Calu3 (cell line): ENCODE data around the gene PBLD. TPM values are rescaled to one million over a fixed set of nuclear protein-coding genes. Genes with fewer than 3 reads are reported as not detected.

Experiments used
- BruUV-seq: library from RNA; stranded (reverse); fragments of 400-500 nt; replicated peaks from 2 replicates; lab custom pipeline; 2021; lab: Mats Ljungman, UMichigan
- CTCF ChIA-PET: fragments of 300-600 bp; sonication (Branson Sonifier 250); formaldehyde crosslinking; loops from one replicate; lab custom pipeline; 2022; ENCODE audit warnings: antibody characterized with exemption; lab: Charles Lee
- DNase-seq: peaks from one replicate; pipeline ENCODE4 v3.0.0; 2022
- H3K27ac Mint-ChIP-seq: one replicate; pipeline ENCODE4 v1.8.0; 2022; ENCODE audit warnings: mixed read lengths; ENCODE audit not compliant: unreplicated experiment
- H3K27me3 Mint-ChIP-seq: one replicate; pipeline ENCODE4 v1.8.0; 2022; ENCODE audit warnings: mixed read lengths; ENCODE audit not compliant: unreplicated experiment
- H3K36me3 Mint-ChIP-seq: one replicate; pipeline ENCODE4 v1.8.0; 2022; ENCODE audit warnings: mild to moderate bottlenecking, moderate library complexity, mixed read lengths; ENCODE audit not compliant: insufficient read depth, unreplicated experiment
- H3K4me1 Mint-ChIP-seq: one replicate; pipeline ENCODE4 v1.8.0; 2022; ENCODE audit warnings: mild to moderate bottlenecking, low read depth, mixed read lengths; ENCODE audit not compliant: unreplicated experiment
- H3K4me3 Mint-ChIP-seq: one replicate; pipeline ENCODE4 v1.8.0; 2022; ENCODE audit warnings: mild to moderate bottlenecking, low read depth, moderate library complexity, mixed read lengths; ENCODE audit not compliant: unreplicated experiment
- H3K9me3 Mint-ChIP-seq: one replicate; pipeline ENCODE4 v1.8.0; 2022; ENCODE audit warnings: low read depth, mixed read lengths; ENCODE audit not compliant: unreplicated experiment
- intact Hi-C: fragments of 100-400 bp; cut with micrococcal nuclease; formaldehyde crosslinking; loops from one replicate; pipeline ENCODE4 v1.10.0; 2022; ENCODE audit not compliant: unreplicated experiment
- total RNA-seq: library from RNA; stranded (reverse); gene quantifications from 2 replicates; pipeline ENCODE4 v1.2.3, GENCODE V29; 2022
- TF ChIP-seq, protein P1 (sequence below): fragments of 200-600 bp; IDR thresholded peaks from one replicate; pipeline ENCODE4 v1.8.0; 2022; ENCODE audit warnings: antibody characterized with exemption; ENCODE audit not compliant: unreplicated experiment

PBLD gene
- total RNA-seq, 1 experiment from 2014 or later, result 8.9 TPM

DNA sequence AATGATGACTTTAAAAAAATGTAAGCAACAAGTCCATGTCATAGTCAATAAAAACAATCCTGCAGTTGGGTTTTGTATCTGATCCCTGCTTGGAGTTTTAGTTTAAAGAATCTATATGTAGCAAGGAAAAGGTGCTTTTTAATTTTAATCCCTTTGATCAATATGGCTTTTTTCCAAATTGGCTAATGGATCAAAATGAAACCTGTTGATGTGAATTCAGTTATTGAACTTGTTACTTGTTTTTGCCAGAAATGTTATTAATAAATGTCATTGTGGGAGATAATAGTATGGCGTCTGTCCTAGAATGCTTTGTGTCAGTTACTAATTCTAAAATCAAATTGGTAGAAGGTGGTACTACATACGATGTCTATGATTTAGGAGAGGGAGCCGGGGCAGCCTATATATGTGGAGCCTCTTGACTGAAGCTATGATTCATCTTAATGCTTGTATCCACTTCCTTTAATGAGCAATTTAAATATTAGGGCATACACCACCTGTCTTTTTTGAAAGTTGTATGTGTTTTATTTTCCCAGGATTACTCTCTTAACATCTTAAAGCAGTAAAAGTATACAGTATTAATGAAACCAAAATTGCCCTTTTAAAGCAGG lies 10.3 kb upstream of the PBLD start:
- H3K4me1 Mint-ChIP-seq, result peaks cover 10% of the 10 kb centered on the region
- TF ChIP-seq, protein P1, sequence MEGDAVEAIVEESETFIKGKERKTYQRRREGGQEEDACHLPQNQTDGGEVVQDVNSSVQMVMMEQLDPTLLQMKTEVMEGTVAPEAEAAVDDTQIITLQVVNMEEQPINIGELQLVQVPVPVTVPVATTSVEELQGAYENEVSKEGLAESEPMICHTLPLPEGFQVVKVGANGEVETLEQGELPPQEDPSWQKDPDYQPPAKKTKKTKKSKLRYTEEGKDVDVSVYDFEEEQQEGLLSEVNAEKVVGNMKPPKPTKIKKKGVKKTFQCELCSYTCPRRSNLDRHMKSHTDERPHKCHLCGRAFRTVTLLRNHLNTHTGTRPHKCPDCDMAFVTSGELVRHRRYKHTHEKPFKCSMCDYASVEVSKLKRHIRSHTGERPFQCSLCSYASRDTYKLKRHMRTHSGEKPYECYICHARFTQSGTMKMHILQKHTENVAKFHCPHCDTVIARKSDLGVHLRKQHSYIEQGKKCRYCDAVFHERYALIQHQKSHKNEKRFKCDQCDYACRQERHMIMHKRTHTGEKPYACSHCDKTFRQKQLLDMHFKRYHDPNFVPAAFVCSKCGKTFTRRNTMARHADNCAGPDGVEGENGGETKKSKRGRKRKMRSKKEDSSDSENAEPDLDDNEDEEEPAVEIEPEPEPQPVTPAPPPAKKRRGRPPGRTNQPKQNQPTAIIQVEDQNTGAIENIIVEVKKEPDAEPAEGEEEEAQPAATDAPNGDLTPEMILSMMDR, result no peak
- no peak for DNase-seq
- no peaks in the 10 kb centered on the region for H3K27me3 Mint-ChIP-seq
- H3K36me3 Mint-ChIP-seq, result peaks cover 81% of the 10 kb centered on the region
- no peak overlapping the region for H3K27ac Mint-ChIP-seq
- H3K9me3 Mint-ChIP-seq, result no peaks in the 10 kb centered on the region
- BruUV-seq, result no TSS peak
- CTCF ChIA-PET, result no interaction called here
- H3K4me3 Mint-ChIP-seq, result no peak overlapping the region
- intact Hi-C loops, result loop anchor here (10.0 kb wide), 1 partner anchor 562 kb away; the partner anchor contains the start of gene DDX50

DNA sequence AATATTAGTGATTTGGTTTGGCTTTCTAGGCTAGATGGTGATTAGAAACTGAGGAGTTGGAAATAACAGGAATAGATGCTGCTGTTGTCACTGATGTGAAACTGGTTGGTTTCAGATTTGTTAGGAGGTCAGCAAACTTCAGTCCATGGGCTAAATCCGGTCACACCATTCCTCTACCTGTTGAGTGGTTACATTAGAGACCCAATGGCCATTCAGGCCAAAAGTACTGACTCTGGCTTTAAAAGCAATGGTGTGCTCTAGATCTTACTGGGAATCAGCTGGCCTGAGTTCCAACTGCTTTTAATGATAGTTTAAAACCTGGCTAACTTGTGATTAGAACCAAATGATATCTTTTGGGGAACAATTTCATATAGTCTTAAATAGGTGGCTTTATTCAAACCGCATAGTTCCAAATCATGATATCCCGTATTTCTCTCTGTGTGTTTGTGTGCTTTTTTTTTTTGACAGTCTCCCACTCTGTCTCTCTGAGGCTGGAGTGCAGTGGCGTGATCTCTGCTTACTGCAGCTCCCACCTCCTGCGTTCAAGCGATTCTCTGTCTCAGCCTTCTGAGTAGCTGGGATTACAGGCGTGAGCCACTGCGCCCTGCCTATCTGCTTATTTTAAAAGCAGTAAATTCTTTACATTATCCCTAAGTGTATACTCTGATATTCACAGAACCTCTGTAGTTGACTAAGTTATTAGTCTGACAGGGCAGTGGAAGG lies 7.8 kb upstream of the PBLD start:
- no peak for DNase-seq
- H3K36me3 Mint-ChIP-seq, result peaks cover 94% of the 10 kb centered on the region
- H3K4me3 Mint-ChIP-seq, result no peak overlapping the region
- BruUV-seq, result no TSS peak
- TF ChIP-seq, protein P1, result no peak
- no peaks in the 10 kb centered on the region for H3K27me3 Mint-ChIP-seq
- H3K4me1 Mint-ChIP-seq, result peaks cover 35% of the 10 kb centered on the region
- intact Hi-C loops, result loop anchor here (10.0 kb wide), 1 partner anchor 564 kb away; the partner anchor contains the start of gene DDX50
- CTCF ChIA-PET, result interaction anchor here (1.3 kb wide), 1 partner anchor 128 kb away, joined by 3 read pairs; no protein-coding TSS in a partner anchor
- no peaks in the 10 kb centered on the region for H3K9me3 Mint-ChIP-seq
- no peak overlapping the region for H3K27ac Mint-ChIP-seq

DNA sequence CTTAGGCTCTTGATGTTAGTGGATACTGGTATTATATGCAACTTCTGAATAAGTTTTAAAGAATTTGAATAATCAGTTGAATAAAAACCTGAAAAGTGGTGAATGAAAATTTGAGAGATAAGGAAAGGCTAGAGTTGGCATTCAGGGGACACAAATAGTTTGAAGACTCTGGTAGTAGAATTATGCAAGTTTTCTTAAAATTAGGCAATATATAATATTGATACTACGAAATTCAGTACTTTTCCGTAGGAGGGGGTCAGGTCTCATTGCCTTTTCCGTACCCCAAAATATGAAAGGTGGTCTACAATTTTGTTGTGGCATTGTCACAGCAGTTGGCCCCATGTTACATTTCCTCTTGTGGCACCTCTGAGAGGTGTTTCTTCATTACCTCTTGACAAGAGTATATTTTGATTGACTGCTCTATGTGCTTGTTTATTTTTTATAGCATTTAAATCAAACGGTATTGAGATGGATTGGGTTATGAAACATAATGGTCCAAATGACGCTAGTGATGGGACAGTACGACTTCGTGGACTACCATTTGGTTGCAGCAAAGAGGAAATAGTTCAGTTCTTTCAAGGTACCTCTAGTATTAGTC lies 4.1 kb upstream of the PBLD start:
- intact Hi-C loops, result loop anchor here (10.0 kb wide), 1 partner anchor 452 kb away; the partner anchor contains the start of gene SIRT1
- Mint-ChIP-seq H3K27ac (peak overlapping the region; percentile 2), H3K9me3 (no peaks in the 10 kb centered on the region), H3K36me3 (peaks cover 98% of the 10 kb centered on the region), H3K4me1 (peaks cover 48% of the 10 kb centered on the region), H3K4me3 (peak overlapping the region; percentile 98), H3K27me3 (no peaks in the 10 kb centered on the region)
- CTCF ChIA-PET, result no interaction called here
- BruUV-seq, result no TSS peak
- TF ChIP-seq, protein P1, result no peak
- no peak for DNase-seq

DNA sequence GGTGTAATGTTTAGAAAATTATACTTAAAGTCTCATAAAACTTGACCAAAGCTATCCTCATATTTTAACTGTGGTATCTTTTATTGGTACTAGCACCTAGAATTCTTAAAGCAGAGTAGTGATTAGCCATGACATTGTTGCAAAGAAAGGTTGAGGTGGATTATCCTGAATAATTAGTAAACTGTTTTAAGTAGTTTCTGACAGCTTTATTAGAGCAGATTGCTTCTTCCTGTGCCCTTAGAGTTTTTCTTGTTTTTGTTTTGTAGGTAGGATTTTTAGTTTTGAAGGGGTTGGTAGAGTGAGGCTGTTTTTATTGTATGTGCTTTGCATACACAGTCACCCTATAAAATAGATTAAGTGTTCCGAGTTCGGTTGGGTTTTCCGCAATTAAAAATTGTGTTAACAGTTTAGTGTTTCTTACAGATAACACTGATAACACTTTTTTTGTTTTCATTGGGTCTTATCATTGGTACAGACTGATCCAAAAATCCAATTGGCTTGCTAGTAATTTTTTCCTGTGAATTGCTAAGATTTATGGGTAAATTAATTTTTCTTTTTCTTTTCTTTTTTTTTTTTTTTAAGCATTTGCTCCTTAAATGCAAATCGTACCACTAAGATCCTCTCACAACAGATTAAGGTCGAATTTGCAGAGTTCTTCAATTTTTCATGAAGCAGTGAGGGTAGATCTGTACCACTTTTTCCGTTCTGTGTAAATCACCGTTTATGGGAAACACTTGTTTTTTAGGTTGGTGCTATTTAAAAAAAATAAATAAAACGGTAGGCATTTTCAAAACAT lies 2.1 kb upstream of the PBLD start:
- no peak for DNase-seq
- Mint-ChIP-seq H3K4me3 (peak overlapping the region; percentile 98), H3K27ac (peak overlapping the region; percentile 88), H3K4me1 (peaks cover 59% of the 10 kb centered on the region), H3K27me3 (no peaks in the 10 kb centered on the region), H3K36me3 (peaks cover 97% of the 10 kb centered on the region), H3K9me3 (no peaks in the 10 kb centered on the region)
- CTCF ChIA-PET, result interaction anchor here (0.6 to 1.0 kb wide), 2 partner anchors 23 to 67 kb away, joined by 3 read pairs; no protein-coding TSS in a partner anchor
- TF ChIP-seq, protein P1, result no peak
- BruUV-seq, result no TSS peak
- intact Hi-C loops, result loop anchor here (2.0 to 10.0 kb wide), 2 partner anchors 14 to 450 kb away; partner anchors contain the start of gene SIRT1
